NB4 (cell line): Measurements from ENCODE around the gene WDFY3.

Source experiments
- DNase-seq: peaks from one replicate; pipeline ENCODE4 v3.0.0; 2010; ENCODE audit warnings: low read depth
- H3K4me3 ChIP-seq: one replicate; pipeline ENCODE4 v1.5.1; 2011; ENCODE audit warnings: mild to moderate bottlenecking, low read depth, low read length, moderate library complexity
- CTCF ChIP-seq: IDR thresholded peaks from one replicate; pipeline ENCODE4 v1.5.1; 2012; ENCODE audit warnings: low read depth, low read length
- MAX ChIP-seq: IDR thresholded peaks from 2 replicates; pipeline ENCODE4 v1.6.1; 2011; ENCODE audit warnings: low read depth, low read length
- MYC ChIP-seq: IDR thresholded peaks from 2 replicates; pipeline ENCODE4 v1.6.1; 2011; ENCODE audit warnings: low read depth, low read length
- POLR2A ChIP-seq: IDR thresholded peaks from 2 replicates; pipeline ENCODE4 v1.6.1; 2011; ENCODE audit warnings: mild to moderate bottlenecking; ENCODE audit not compliant: insufficient read length; ENCODE audit errors: extremely low read depth

The WDFY3 gene

GRCh38 chr4:84915396-84915780, 51.1 kb downstream of the WDFY3 start:
- no peak overlapping the region for H3K4me3 ChIP-seq
- TF ChIP-seq MAX (no peak), MYC (no peak), POLR2A (no peak), CTCF (no peak)
- DNase-seq = no peak

GRCh38 chr4:84914686-84915395, 51.6 kb downstream of the WDFY3 start:
- DNase-seq = peak; percentile 53
- no peak overlapping the region for H3K4me3 ChIP-seq
- TF ChIP-seq CTCF (no peak), POLR2A (no peak), MAX (no peak)

- TF ChIP-seq CTCF (no peak), MYC (no peak), MAX (no peak), POLR2A (no peak)
- no peak overlapping the region for H3K4me3 ChIP-seq
- DNase-seq = no peak
These were observed 53.3 kb downstream of the WDFY3 start for GRCh38 chr4:84913176-84913575.

- no peak for DNase-seq
- no peak for TF ChIP-seq MAX
- no peak for TF ChIP-seq MYC
- H3K4me3 ChIP-seq = no peak overlapping the region
These were observed 53.7 kb downstream of the WDFY3 start for GRCh38 chr4:84912741-84913140.

GRCh38 chr4:84908876-84909275, 57.6 kb downstream of the WDFY3 start:
- no peak overlapping the region for H3K4me3 ChIP-seq
- TF ChIP-seq CTCF (no peak), MAX (no peak), POLR2A (no peak), MYC (no peak)
- DNase-seq = no peak

- no peak for DNase-seq
- H3K4me3 ChIP-seq = no peak overlapping the region
- no peak for TF ChIP-seq CTCF
- no peak for TF ChIP-seq MYC
- no peak for TF ChIP-seq POLR2A
- TF ChIP-seq MAX = no peak
These were observed 59.3 kb downstream of the WDFY3 start for GRCh38 chr4:84907145-84907544.
